Measurements from ENCODE around the gene LDB3. TPM values are rescaled to one million over a fixed set of nuclear protein-coding genes. Genes with fewer than 3 reads are reported as not detected.

LDB3 gene
- total and polyA plus RNA-seq, 2 of the 4 experiments (the other 2 are of a cell fraction): 0.36 to 2.6 TPM

- Histone ChIP-seq H2BK20ac (ENCODE audit: low read depth, low read length) (no peak overlapping the region), H4K8ac (ENCODE audit: low read depth in 2 of 2, low read length in 2 of 2) (no peak overlapping the region), H3K9me3 (ENCODE audit: control insufficient read depth, insufficient read depth, low read length) (no peaks in the 10 kb centered on the region), H3K56ac (ENCODE audit: extremely low read depth, insufficient read depth, low read length) (no peak overlapping the region), H4K91ac (ENCODE audit: insufficient read depth, low read depth, low read length) (no peak overlapping the region), H3K9ac (ENCODE audit: low read depth, low read length) (no peak overlapping the region), H3K4ac (ENCODE audit: low read depth, low read length) (no peak overlapping the region), H3K4me2 (ENCODE audit: low read depth, low read length) (no peak overlapping the region), H3K4me3 (ENCODE audit: insufficient read depth, low read depth, low read length) (no peak overlapping the region), H3K14ac (replicated peaks; ENCODE audit: low read depth, low read length) (no peak overlapping the region), H2BK15ac (ENCODE audit: low read depth, low read length) (no peak overlapping the region), H3K79me1 (ENCODE audit: low read depth in 1 of 2, low read length in 2 of 2) (peaks cover 0 to 3% of the 10 kb centered on the region in 2 experiments; a peak in 1 of 4 replicates), H3K36me3 (ENCODE audit: control insufficient read depth, insufficient read depth, low read length) (no peaks in the 10 kb centered on the region), H2BK120ac (ENCODE audit: low read depth, low read length) (no peak overlapping the region), H3K23ac (ENCODE audit: low read depth, low read length) (no peak overlapping the region), H2AK5ac (ENCODE audit: low read depth, low read length) (no peak overlapping the region), H2AK9ac (replicated peaks; ENCODE audit: low read depth, low read length, poor library complexity) (no peak overlapping the region), H3K27me3 (ENCODE audit: control insufficient read depth, insufficient read depth, low read length) (no peaks in the 10 kb centered on the region), H3K9me1 (ENCODE audit: insufficient read depth, low read length) (peaks cover 9% of the 10 kb centered on the region; the same call in 1 of the 2 replicates), H4K5ac (ENCODE audit: low read depth, low read length) (no peak overlapping the region), H4K20me1 (ENCODE audit: insufficient read depth, low read length) (no peaks in the 10 kb centered on the region), H2BK5ac (ENCODE audit: low read depth, low read length, poor library complexity, severe bottlenecking) (no peak overlapping the region), H2AFZ (replicated peaks; ENCODE audit: low read length, poor library complexity) (no peak overlapping the region), H3K27ac (ENCODE audit: insufficient read depth, low read length) (no peak overlapping the region), H3K4me1 (ENCODE audit: control insufficient read depth, insufficient read depth, low read length) (peaks cover 6% of the 10 kb centered on the region), H3K18ac (ENCODE audit: low read depth, low read length) (no peak overlapping the region)
- no CpG with 5 or more reads among the region's 2 CpGs for WGBS, 2 experiments (ENCODE audit: extremely low coverage in 2 of 2, insufficient read length in 1 of 2)
- intact Hi-C loops (cut with micrococcal nuclease): no loop called here
- no peak for ATAC-seq (ENCODE audit: low read depth)
- TF ChIP-seq BHLHE40 (IDR thresholded peaks at IDR 0.05; ENCODE audit: low read depth, low read length) (no peak), CHD1 (IDR thresholded peaks at IDR 0.05; ENCODE audit: low read depth, low read length) (no peak)
- ChIA-PET CTCF (no interaction called here), POLR2A (ENCODE audit: unreplicated experiment) (no interaction called here)
- in situ Hi-C loops (cut with MboI; ENCODE audit: low sequenced_read_pairs): loop anchor here (5.0 kb wide), 1 partner anchor 191 kb away; no protein-coding TSS in a partner anchor
- no peak for DNase-seq
- no TSS peak for BruUV-seq (replicated peaks)
- dilution Hi-C loops (cut with HindIII; ENCODE audit: low sequenced_read_pairs, unreplicated experiment): no loop called here
Observed at GRCh38 chr10:86705905-86706304, 37.6 kb downstream of the LDB3 start.

All from IMR-90 (cell line).